Naive thymus-derived CD8-positive, alpha-beta T cell (primary cell): Measurements from ENCODE around the gene HNRNPA0. TPM values are rescaled to one million over a fixed set of nuclear protein-coding genes. Genes with fewer than 3 reads are reported as not detected.
A peak's percentile ranks its signal among the peaks of the same experiment; 100 is the strongest.

Experiments used
- ATAC-seq, 2 donors: fragments of 150-1000 bp; cut with Tn5 transposase in 1 of 2; sonication (Bioruptor Pico), chemical (Tn5 transposase) in 1 of 2; 1 replicate in 1 of 2; 2 replicates in 1 of 2; pipeline ENCODE4 v1.10.0; 2021; ENCODE audit warnings: mild to moderate bottlenecking in 2 of 2, moderate library complexity in 2 of 2
- POLR2A ChIA-PET: fragments of 350-600 bp; sonication (Branson Sonifier 250); formaldehyde crosslinking; loops from one replicate; lab custom pipeline; 2021; ENCODE audit warnings: antibody characterized with exemption; lab: Charles Lee
- DNase-seq, 10 donors: peaks; one replicate each; pipeline versions ENCODE4 v3.0.0 to v3.0.0-alpha.2; 2020 to 2022
- H3K27ac Mint-ChIP-seq, 10 donors: one replicate each; pipeline ENCODE4 v1.8.0; 2020 to 2022; ENCODE audit warnings: mild to moderate bottlenecking in 10 of 10, mixed read lengths in 10 of 10, moderate library complexity in 4 of 10, inconsistent platforms in 1 of 10
- H3K27me3 Mint-ChIP-seq, 5 donors: one replicate each; pipeline ENCODE4 v1.8.0; 2021 to 2022; ENCODE audit warnings: mixed read lengths in 5 of 5
- H3K36me3 Mint-ChIP-seq, 3 donors: one replicate each; pipeline ENCODE4 v1.8.0; 2020 to 2022; ENCODE audit warnings: mixed read lengths in 3 of 3, mild to moderate bottlenecking in 2 of 3, inconsistent platforms in 1 of 3
- H3K4me1 Mint-ChIP-seq, 4 donors: one replicate each; pipeline ENCODE4 v1.8.0; 2021 to 2022; ENCODE audit warnings: mixed read lengths in 4 of 4
- H3K4me3 Mint-ChIP-seq, 10 donors: one replicate each; pipeline ENCODE4 v1.8.0; 2020 to 2022; ENCODE audit warnings: mild to moderate bottlenecking in 10 of 10, mixed read lengths in 10 of 10, moderate library complexity in 6 of 10, inconsistent platforms in 1 of 10
- H3K9me3 Mint-ChIP-seq, 9 donors: one replicate each; pipeline ENCODE4 v1.8.0; 2020 to 2022; ENCODE audit warnings: mixed read lengths in 9 of 9, mild to moderate bottlenecking in 3 of 9, inconsistent platforms in 1 of 9, moderate library complexity in 1 of 9
- polyA plus RNA-seq, 3 donors: library from polyadenylated mRNA; unstranded; fragments of 300-500 nt; fragmentation: Illumina TruSeq; gene quantifications; one replicate each; pipeline ENCODE4 v1.2.3, GENCODE V29; 2021
- total RNA-seq, 8 experiments: library from RNA in 2 of 8; stranded (reverse) in 2 of 8; gene quantifications; one replicate each; pipeline ENCODE4 v1.2.3 and lab custom pipeline; 2021 to 2026

HNRNPA0 gene
- total and polyA plus RNA-seq, 5 experiments from 2014 or later = 16.1 to 34.6 (median 17.9) TPM

DNA sequence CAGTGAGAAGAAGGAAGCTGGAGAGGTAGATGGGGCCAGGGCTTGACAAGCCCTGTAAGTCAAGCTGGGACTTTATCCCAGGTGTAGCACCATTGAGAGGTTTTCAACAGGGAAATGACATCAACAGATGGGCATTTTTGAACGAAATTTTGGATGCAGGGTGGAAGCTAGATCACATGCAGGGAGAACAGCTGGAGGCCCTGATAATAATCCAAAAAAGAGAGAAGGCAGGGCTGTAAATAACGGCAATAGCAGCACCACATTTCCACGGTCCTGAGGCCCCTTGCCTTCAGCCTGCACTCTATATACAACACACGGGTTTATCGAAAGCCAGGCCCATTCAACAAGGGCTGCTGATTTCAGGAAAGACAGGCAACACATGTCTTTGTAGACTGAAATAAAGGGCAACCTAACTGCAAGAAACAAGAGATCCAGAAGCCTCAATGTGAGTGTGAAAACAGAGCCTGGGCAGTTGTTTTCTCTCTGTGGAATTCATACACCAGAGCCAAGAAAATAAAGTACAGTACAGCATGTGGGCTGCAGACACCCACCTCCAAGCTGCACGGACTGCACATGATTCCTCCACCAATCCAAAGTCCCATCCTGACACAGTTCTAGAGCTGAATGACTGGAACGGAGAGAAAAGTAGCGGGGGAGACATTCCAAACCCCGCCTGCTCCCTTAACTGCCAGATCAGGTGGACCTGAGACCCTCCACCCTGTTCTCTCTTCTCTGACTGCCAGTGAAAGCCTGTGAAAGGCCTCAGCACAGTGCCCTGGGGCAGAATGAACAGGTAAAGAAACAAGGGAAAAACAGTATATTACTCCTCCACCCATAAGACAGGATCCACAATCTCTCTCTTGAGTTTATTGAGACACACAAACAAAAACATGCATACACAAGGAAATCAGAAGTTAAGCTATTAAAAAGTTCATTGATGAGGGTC, 54.6 kb downstream of the HNRNPA0 start:
- Mint-ChIP-seq H3K36me3 (peaks cover 15 to 44% (median 24%) of the 10 kb centered on the region in 3 donors), H3K9me3 (no peaks in the 10 kb centered on the region)
- POLR2A ChIA-PET = interaction anchor here (1.1 to 8.2 kb wide), 3 partner anchors 33 to 54 kb away, joined by 3 to 112 read pairs (median 49); partner anchors contain the start of genes HNRNPA0 and KLHL3

DNA sequence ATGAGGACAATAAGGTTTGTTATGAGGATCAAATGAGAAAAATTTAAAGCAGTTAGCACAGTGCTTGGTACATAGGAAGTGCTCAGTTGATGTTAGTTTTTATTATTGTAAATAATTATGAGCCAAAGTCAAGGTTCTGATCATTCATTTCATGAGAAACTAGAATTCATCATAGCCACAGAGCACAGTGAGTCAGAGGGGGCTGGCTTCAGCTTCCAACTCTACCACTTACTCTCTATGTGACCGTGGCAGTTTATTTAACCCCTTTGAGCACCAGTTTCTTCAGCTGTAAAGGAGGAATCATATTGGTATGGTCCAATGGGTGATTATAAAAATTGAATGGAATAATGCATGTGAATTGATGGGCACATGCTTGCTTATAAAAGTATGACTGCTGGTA, 57.7 kb downstream of the HNRNPA0 start:
- peaks cover 11 to 34% (median 15%) of the 10 kb centered on the region in 3 donors for H3K36me3 Mint-ChIP-seq
- H3K4me3 Mint-ChIP-seq = peak overlapping the region in 9 of 10 donors; percentile 76 to 89 (median 84)
- peak overlapping the region; percentile 90 to 100 (median 97) for H3K27ac Mint-ChIP-seq
- peak; percentile 17 to 48 for ATAC-seq
- DNase-seq = no peak
- POLR2A ChIA-PET = interaction anchor here (1.8 to 8.2 kb wide), 5 partner anchors 30 to 57 kb away, joined by 11 to 112 read pairs (median 12); partner anchors contain the start of genes HNRNPA0 and KLHL3
- peaks cover 43 to 74% (median 56%) of the 10 kb centered on the region in 4 donors for H3K4me1 Mint-ChIP-seq
- no peaks in the 10 kb centered on the region for H3K27me3 Mint-ChIP-seq
- H3K9me3 Mint-ChIP-seq = no peaks in the 10 kb centered on the region

More for the DNA sequence above, 54.6 kb downstream of the HNRNPA0 start:
- peaks cover 37 to 57% (median 46%) of the 10 kb centered on the region in 4 donors for H3K4me1 Mint-ChIP-seq
- no peak overlapping the region for H3K4me3 Mint-ChIP-seq
- H3K27me3 Mint-ChIP-seq = no peaks in the 10 kb centered on the region
- DNase-seq (no peak), ATAC-seq (no peak)
- peak overlapping the region in 8 of 10 donors; percentile 19 to 100 (median 74) for H3K27ac Mint-ChIP-seq

DNA sequence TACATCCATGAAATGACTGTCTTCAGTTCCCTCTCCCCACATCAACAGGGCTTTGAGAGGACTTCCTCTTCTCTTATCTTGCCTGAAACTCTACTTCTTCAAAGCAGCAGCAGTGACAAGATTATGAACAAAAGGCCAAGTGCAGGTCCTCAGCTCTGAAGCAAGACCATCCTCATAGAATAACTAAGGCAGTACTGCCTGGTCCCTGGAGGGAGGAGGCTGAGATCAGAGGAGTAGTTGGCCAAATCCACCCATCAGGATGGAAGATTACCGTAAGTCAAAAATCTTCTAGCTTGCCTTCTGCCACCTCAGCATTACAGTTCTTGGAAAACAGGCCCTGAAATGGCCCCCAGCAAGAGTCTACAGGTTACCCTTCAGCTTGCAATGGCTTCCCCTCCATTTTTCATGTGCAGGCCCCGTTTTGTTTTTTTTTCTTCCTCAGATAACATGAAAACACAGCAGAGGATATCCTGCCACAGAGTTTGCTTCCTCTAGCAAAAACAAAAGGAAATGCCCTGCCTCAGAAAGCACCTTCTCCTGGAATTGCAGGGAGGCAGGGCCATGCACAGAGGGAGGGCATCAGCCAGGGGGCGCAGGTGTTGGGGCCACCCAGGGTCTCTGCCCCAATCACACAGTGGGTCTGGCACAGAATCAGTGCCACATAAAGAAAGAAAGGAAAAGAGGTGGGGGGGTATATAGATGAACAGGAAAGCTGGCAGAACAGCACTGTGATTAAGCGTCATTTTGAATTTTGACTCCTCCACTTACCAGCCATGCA, 58.3 kb downstream of the HNRNPA0 start:
- peaks cover 43 to 74% (median 56%) of the 10 kb centered on the region in 4 donors for H3K4me1 Mint-ChIP-seq
- peak overlapping the region; percentile 90 to 100 (median 97) for H3K27ac Mint-ChIP-seq
- H3K27me3 Mint-ChIP-seq = no peaks in the 10 kb centered on the region
- ATAC-seq (peak; percentile 79 to 93), DNase-seq (peak in 8 of 10 donors; percentile 11 to 73 (median 38))
- H3K9me3 Mint-ChIP-seq = no peaks in the 10 kb centered on the region
- peak overlapping the region; percentile 64 to 89 (median 84) for H3K4me3 Mint-ChIP-seq
- POLR2A ChIA-PET = interaction anchor here (1.3 to 8.2 kb wide), 7 partner anchors 12 to 58 kb away, joined by 7 to 112 read pairs (median 11); partner anchors contain the start of genes HNRNPA0 and KLHL3
- peaks cover 11 to 37% (median 16%) of the 10 kb centered on the region in 3 donors for H3K36me3 Mint-ChIP-seq

Other genes starting within 250 kb of the HNRNPA0 start
- gene KLHL3, start 18.3 kb downstream of the HNRNPA0 start, total RNA-seq = 10 to 100 TPM; 36.2 to 37.2 TPM
- 1 to 10 TPM; 2.7 to 8.1 (median 4.5) TPM for gene KLHL3, start 18.3 kb downstream of the HNRNPA0 start, polyA plus RNA-seq
- gene MYOT, start 113.5 kb upstream of the HNRNPA0 start, total RNA-seq = not detected
- under 1 TPM in 1 of 3 donors, not detected in 2; 0.17 TPM for gene MYOT, start 113.5 kb upstream of the HNRNPA0 start, polyA plus RNA-seq
- gene PKD2L2, start 135.1 kb upstream of the HNRNPA0 start, total RNA-seq = not detected
- under 1 TPM; 0.32 to 0.34 (median 0.34) TPM for gene PKD2L2, start 135.1 kb upstream of the HNRNPA0 start, polyA plus RNA-seq